Bronchial epithelial cell (primary cell): ENCODE measurements around the gene PGLYRP2. TPM values are rescaled to one million over a fixed set of nuclear protein-coding genes. Genes with fewer than 3 reads are reported as not detected.

Experiments used
- DNase-seq: peaks from one replicate; pipeline ENCODE4 v3.0.0-alpha.2; 2010; ENCODE audit warnings: low read depth
- FAIRE-seq: peaks from 2 replicates; lab custom pipeline; 2011; peaks lifted over from hg19 to GRCh38; lab: Jason Lieb, UNC
- H3K27me3 ChIP-seq: 2 replicates; pipeline ENCODE4 v1.5.1; 2011; ENCODE audit warnings: low read length; ENCODE audit not compliant: control insufficient read depth, insufficient read depth
- H3K36me3 ChIP-seq: 2 replicates; pipeline ENCODE4 v1.5.1; 2011; ENCODE audit warnings: low read length; ENCODE audit not compliant: control insufficient read depth, insufficient read depth
- H3K4me3 ChIP-seq: 2 replicates; pipeline ENCODE4 v1.5.1; 2011; ENCODE audit warnings: mild to moderate bottlenecking, low read depth, low read length, control low read depth
- CTCF ChIP-seq: IDR thresholded peaks from 2 replicates; pipeline ENCODE4 v1.5.1; 2011; ENCODE audit warnings: mild to moderate bottlenecking, moderate library complexity, low read length, control low read depth, inconsistent platforms; ENCODE audit not compliant: insufficient read depth, severe bottlenecking
- total RNA-seq: library from RNA; depleted of rRNA; stranded (reverse); fragments of >200 nt; gene quantifications from 2 replicates; pipeline ENCODE4 v1.2.1, GENCODE V29; 2014

The PGLYRP2 gene
- total RNA-seq, 1 donor from 2014 or later: not detected

GRCh38 chr19:15461694-15462093 lies 17.6 kb downstream of the PGLYRP2 start:
- FAIRE-seq: no peak
- Histone ChIP-seq H3K27me3 (peaks cover 9% of the 10 kb centered on the region), H3K4me3 (no peak overlapping the region)

GRCh38 chr19:15457701-15458484 lies 21.4 kb downstream of the PGLYRP2 start:
- FAIRE-seq (no peak), DNase-seq (no peak)
- TF ChIP-seq CTCF: no peak
- H3K4me3 ChIP-seq: no peak overlapping the region
- H3K36me3 ChIP-seq: no peaks in the 10 kb centered on the region
- H3K27me3 ChIP-seq: peaks cover 17% of the 10 kb centered on the region

More at GRCh38 chr19:15461694-15462093, 17.6 kb downstream of the PGLYRP2 start:
- TF ChIP-seq CTCF: no peak
- no peak for DNase-seq
- H3K36me3 ChIP-seq: no peaks in the 10 kb centered on the region

- peak overlapping the region; percentile 6 for H3K4me3 ChIP-seq
- H3K27me3 ChIP-seq: peaks cover 17% of the 10 kb centered on the region
- DNase-seq (peak; percentile 19), FAIRE-seq (no peak)
- H3K36me3 ChIP-seq: no peaks in the 10 kb centered on the region
- TF ChIP-seq CTCF: no peak
Measured at GRCh38 chr19:15456871-15457700, 22.2 kb downstream of the PGLYRP2 start.

- no peak for DNase-seq
- no peak overlapping the region for H3K4me3 ChIP-seq
- H3K27me3 ChIP-seq: peaks cover 17% of the 10 kb centered on the region
- H3K36me3 ChIP-seq: no peaks in the 10 kb centered on the region
- FAIRE-seq: no peak
- TF ChIP-seq CTCF: no peak
Measured at GRCh38 chr19:15456441-15456840, 22.9 kb downstream of the PGLYRP2 start.

- FAIRE-seq (no peak), DNase-seq (no peak)
- no peak overlapping the region for H3K4me3 ChIP-seq
- no peaks in the 10 kb centered on the region for H3K36me3 ChIP-seq
- peaks cover 17% of the 10 kb centered on the region for H3K27me3 ChIP-seq
- TF ChIP-seq CTCF: no peak
Measured at GRCh38 chr19:15455996-15456395, 23.3 kb downstream of the PGLYRP2 start.
